HUES64 (cell line): ENCODE data around the gene TNP1.

ENCODE experiments used
- H3K27ac ChIP-seq: 2 replicates; pipeline ENCODE4 v1.7.0; 2013; ENCODE audit warnings: low read depth, low read length, inconsistent platforms
- H3K27me3 ChIP-seq: 2 replicates; pipeline ENCODE4 v1.6.1; 2013; ENCODE audit warnings: mild to moderate bottlenecking, low read length; ENCODE audit not compliant: insufficient read depth
- H3K36me3 ChIP-seq: 2 replicates; pipeline ENCODE4 v1.6.1; 2013; ENCODE audit warnings: mild to moderate bottlenecking, low read length; ENCODE audit not compliant: insufficient read depth
- H3K4me1 ChIP-seq: 2 replicates; pipeline ENCODE4 v1.6.1; 2013; ENCODE audit warnings: mild to moderate bottlenecking, low read length, moderate library complexity; ENCODE audit not compliant: insufficient read depth
- H3K4me3 ChIP-seq: 2 replicates; pipeline ENCODE4 v1.5.1; 2013; ENCODE audit warnings: mild to moderate bottlenecking, low read length, moderate library complexity
- H3K9ac ChIP-seq: 2 replicates; pipeline ENCODE4 v1.6.1; 2013; ENCODE audit warnings: mild to moderate bottlenecking, low read depth, low read length
- H3K9me3 ChIP-seq: 2 replicates; pipeline ENCODE4 v1.6.1; 2013; ENCODE audit warnings: low read depth, low read length; ENCODE audit not compliant: insufficient read depth
- WGBS: fragments of 150-250, 120-280 bp; methylation state at CpG from one replicate; pipeline ENCODE4 v1.1.7; 2013; ENCODE audit warnings: missing lambda C conversion rate; 5-methylcytosine and 5-hydroxymethylcytosine counted together

TNP1 gene

DNA sequence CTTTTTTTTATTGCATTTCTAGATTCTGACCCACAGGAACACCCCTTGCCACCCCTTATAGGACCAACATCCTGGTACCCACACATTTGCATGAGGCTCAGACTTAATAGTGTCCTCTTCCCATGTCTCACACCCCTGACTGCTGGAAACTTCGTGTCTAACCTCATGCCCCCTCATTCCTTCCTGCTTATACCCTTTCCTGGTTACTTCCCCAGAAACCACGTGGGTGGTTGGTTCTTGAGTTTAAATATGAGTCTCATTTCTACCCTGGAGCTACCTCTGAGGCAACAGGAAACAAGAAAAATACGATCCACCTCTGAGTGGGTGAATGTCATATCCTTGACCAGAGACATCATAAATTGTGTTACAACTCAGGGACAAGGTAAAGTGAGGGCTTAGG, 1.6 kb downstream of the TNP1 start:
- Histone ChIP-seq H3K36me3 (no peaks in the 10 kb centered on the region), H3K9me3 (no peaks in the 10 kb centered on the region), H3K27ac (no peak overlapping the region), H3K9ac (no peak overlapping the region), H3K4me1 (peaks cover 12% of the 10 kb centered on the region), H3K4me3 (no peak overlapping the region), H3K27me3 (no peaks in the 10 kb centered on the region)
- 91% methylated on average over 2 of the region's 3 CpGs for WGBS

DNA sequence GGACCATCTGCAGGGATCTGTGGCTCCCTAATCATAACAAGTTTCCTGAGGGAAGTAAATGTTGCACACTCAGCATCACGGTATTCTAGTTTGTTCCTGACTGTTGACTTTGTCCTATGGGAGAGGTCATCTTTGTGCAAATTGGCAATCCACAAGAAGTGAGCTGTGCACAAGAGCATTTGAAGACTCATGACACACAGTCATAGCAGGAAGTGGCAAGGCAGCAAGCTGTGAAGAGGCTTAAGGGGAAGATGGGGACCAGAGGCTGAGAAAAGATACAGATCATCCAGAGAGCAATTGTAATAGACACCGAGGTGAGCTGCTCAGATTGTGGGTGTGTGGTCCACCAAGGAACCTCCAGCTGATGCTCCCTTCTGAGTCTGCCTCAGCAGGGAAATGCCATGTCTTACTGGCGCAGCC, 2.7 kb downstream of the TNP1 start:
- peaks cover 12% of the 10 kb centered on the region for H3K4me1 ChIP-seq
- 89% methylated on average over 3 of the region's 3 CpGs for WGBS
- H3K27ac ChIP-seq: peak overlapping the region; percentile 30; the same call in 1 of the 2 replicates

DNA sequence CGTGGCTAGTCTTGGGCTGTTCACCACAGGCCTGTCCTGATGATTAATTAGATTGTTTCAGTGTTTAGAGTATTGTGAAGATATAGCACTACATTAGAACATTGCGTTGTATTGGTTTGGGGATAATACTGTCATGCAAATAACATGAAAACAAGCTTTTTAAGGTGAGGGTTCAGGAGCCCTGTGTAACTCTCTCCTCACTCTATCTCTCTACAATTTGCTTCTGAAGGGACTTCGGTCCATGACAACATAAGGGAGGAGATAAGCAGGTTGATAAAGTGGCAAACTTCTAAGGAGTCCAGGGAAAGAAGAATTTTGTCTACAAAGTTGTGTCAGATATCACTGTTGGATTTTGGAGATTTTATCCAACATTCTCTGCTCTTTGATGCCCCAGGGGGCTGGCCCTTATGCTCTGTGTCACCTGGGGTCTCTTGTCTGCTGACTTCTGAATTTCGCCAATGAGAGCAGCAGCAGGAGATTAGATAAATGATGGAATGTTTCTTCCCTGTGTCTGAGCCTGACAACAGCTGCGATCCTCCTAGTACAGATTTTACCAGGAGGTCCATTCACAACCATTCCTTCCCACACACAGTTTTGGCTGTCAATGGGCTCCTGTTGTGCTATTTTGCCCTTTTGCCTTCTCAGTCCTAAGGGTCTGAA, 3.3 kb downstream of the TNP1 start:
- H3K9ac ChIP-seq: no peak overlapping the region
- no peak overlapping the region for H3K4me3 ChIP-seq
- H3K36me3 ChIP-seq: no peaks in the 10 kb centered on the region
- no peaks in the 10 kb centered on the region for H3K9me3 ChIP-seq
- H3K27me3 ChIP-seq: no peaks in the 10 kb centered on the region
- peak overlapping the region; percentile 49; the same call in 1 of the 2 replicates for H3K27ac ChIP-seq
- peaks cover 12% of the 10 kb centered on the region for H3K4me1 ChIP-seq
- 83% methylated on average over 5 of the region's 5 CpGs for WGBS

More for the DNA sequence above, 2.7 kb downstream of the TNP1 start:
- Histone ChIP-seq H3K36me3 (no peaks in the 10 kb centered on the region), H3K9ac (no peak overlapping the region), H3K27me3 (no peaks in the 10 kb centered on the region), H3K4me3 (no peak overlapping the region), H3K9me3 (no peaks in the 10 kb centered on the region)

DNA sequence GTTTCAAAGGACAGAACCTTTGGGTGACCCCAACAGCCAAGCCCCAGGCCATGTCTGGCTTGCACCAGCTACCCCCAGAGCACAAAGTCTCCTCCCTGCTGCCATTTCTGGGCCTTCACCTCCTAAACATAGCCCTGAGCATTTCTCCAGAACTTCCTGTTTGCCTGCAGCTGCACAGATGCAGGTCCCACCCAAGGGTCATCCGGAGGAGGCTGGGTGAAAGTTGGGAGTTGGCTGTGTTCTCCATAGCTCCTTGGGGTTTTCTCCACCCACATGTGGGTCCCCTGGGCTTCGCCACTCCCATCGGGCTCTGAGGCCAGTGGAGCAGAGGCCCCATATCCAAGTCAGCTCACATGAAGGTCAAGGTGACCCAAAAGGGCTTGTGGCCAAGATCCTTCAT, 4.3 kb downstream of the TNP1 start:
- H3K27ac ChIP-seq: no peak overlapping the region
- H3K4me3 ChIP-seq: no peak overlapping the region
- no peaks in the 10 kb centered on the region for H3K36me3 ChIP-seq
- H3K9ac ChIP-seq: no peak overlapping the region
- 92% methylated on average over 3 of the region's 3 CpGs for WGBS
- H3K9me3 ChIP-seq: no peaks in the 10 kb centered on the region
- peaks cover 12% of the 10 kb centered on the region for H3K4me1 ChIP-seq
- no peaks in the 10 kb centered on the region for H3K27me3 ChIP-seq

DNA sequence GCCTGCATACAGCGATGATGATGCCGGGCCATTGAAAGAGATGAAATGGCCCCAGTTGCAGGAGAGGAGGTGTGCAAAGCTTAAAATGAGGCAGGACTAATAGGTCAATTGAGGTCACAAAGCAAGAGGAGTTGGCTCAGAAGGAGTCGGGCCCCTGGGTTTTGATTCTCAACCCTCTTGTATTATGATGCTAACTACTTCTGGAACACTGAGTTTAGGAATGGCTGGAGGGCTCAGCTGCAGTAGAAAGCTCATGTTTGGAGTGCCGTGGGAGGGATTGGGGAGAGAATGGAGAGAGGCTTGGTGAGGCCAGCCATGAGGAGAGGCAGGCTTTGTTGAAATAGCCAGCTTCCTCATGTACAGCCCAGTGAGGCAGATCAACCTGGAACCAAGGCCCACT, 4.8 kb downstream of the TNP1 start:
- Histone ChIP-seq H3K9me3 (no peaks in the 10 kb centered on the region), H3K27me3 (no peaks in the 10 kb centered on the region), H3K4me3 (no peak overlapping the region), H3K9ac (no peak overlapping the region), H3K27ac (no peak overlapping the region), H3K4me1 (peaks cover 12% of the 10 kb centered on the region), H3K36me3 (no peaks in the 10 kb centered on the region)
- WGBS: 78% methylated on average over 4 of the region's 4 CpGs

DNA sequence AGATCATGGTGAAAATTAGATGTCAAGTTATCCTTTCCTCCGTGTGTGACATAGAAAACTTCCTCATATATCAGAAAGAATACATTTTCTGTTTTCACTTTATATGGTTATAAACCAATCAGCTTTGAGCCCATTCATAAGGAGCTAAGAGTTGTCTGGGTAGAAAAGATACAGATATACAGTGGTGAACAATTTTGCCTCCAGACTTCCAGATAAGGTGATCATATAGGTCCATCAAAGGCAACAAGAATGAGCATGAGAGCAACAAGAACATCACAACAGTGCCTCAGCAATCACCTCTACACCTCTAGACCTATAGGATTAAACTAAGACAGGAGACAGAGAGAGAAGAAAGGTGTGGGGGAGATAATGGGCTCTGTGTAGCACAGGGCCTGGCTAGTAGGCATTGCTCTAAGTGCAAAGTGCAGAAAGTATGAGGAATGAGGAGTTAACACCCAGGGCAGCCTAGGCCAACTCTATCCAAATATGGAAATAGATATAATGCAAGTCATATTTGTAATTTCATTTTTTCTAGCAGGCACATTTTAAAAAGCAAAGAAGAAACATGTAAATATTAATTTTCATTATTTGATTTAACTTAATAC, 8.3 kb downstream of the TNP1 start:
- Histone ChIP-seq H3K4me1 (peaks cover 8% of the 10 kb centered on the region), H3K4me3 (no peak overlapping the region), H3K27ac (no peak overlapping the region), H3K27me3 (no peaks in the 10 kb centered on the region), H3K9me3 (no peaks in the 10 kb centered on the region), H3K36me3 (no peaks in the 10 kb centered on the region), H3K9ac (no peak overlapping the region)
- WGBS: no CpG with 5 or more reads among the region's 1 CpG

DNA sequence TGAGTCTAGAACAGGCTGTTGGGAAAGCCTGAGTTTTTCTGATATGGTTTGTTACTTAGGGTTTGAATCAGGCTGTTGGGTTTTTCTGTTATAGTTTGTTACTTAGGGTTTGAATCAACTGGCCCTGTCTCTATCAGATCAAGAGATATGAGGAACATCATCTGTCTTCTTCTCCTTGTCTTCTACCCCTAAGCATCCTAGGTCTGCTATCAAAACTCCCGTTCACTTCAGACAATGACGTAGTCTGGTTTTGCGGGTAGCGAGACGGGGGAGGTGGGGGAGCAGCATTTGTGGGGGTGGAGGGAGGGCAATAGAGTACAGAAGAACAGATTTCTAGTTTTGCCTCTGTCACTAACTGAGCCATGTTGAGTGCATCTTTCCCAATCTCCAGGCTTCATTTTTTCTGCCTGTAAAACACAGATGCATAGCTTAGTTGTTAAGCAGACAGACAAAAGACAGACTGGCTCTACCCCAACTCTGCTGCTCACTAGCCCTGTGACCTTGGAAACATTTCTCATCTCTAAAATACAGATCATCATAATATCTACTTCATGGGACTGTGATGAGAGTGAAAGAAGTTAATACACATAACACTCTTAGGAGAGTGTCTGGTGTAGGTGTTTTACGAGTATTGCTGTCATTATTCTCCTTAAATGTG, 9.1 kb downstream of the TNP1 start:
- Histone ChIP-seq H3K9ac (no peak overlapping the region), H3K27me3 (no peaks in the 10 kb centered on the region), H3K4me3 (no peak overlapping the region), H3K4me1 (peaks cover 5% of the 10 kb centered on the region; the same call in 1 of the 2 replicates), H3K27ac (no peak overlapping the region), H3K36me3 (no peaks in the 10 kb centered on the region), H3K9me3 (no peaks in the 10 kb centered on the region)
- WGBS: no CpG with 5 or more reads among the region's 6 CpGs

DNA sequence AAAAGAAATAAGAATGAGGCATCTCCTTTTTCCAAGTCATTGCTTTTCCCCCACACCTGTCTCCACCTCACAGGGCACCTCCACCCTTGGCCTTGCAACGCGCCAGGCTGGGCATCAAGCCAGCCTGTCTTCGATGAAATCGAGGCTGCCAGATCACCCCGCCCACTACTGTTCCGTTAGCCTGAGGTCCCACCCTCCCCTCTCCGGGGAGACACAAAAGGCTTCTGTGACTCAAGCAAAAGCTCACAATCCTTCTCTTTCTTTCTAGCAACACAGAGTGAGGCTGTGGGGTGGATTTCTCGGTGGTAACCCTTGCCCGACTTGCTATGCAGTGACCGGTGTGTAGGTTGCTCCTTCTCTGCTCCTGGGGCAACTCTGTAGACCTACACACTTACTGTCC, 9.9 kb downstream of the TNP1 start:
- no peaks in the 10 kb centered on the region for H3K9me3 ChIP-seq
- H3K36me3 ChIP-seq: no peaks in the 10 kb centered on the region
- no peak overlapping the region for H3K9ac ChIP-seq
- WGBS: 86% methylated on average over 10 of the region's 10 CpGs
- no peak overlapping the region for H3K4me3 ChIP-seq
- H3K27me3 ChIP-seq: no peaks in the 10 kb centered on the region
- 0 out of 2 replicates have a peak, but pooled peaks cover under 1% of the 10 kb centered on the region for H3K4me1 ChIP-seq
- no peak overlapping the region for H3K27ac ChIP-seq

DNA sequence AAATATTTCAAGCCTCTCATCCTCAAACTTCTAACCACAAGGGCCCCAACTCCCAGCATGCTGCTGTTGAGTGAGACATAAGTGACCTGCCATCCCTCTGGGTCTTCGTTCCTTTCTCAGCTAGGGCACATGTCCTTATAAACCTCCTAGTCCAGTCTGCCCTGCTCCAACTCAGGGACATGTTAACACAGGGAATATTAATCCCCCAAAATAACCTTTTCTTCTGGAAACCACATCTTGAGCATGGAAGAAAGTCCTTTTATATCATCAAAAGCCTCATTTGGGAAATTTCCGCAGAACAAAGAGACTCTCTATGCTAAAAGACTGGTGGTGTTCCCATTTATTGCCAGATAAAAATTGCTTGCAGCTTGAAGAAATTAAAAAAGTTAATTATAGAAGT, 14.4 kb downstream of the TNP1 start:
- Histone ChIP-seq H3K27me3 (no peaks in the 10 kb centered on the region), H3K4me1 (no peaks in the 10 kb centered on the region), H3K36me3 (no peaks in the 10 kb centered on the region), H3K9ac (no peak overlapping the region), H3K27ac (no peak overlapping the region), H3K4me3 (no peak overlapping the region), H3K9me3 (no peaks in the 10 kb centered on the region)
- 95% methylated on average over 2 of the region's 2 CpGs for WGBS

DNA sequence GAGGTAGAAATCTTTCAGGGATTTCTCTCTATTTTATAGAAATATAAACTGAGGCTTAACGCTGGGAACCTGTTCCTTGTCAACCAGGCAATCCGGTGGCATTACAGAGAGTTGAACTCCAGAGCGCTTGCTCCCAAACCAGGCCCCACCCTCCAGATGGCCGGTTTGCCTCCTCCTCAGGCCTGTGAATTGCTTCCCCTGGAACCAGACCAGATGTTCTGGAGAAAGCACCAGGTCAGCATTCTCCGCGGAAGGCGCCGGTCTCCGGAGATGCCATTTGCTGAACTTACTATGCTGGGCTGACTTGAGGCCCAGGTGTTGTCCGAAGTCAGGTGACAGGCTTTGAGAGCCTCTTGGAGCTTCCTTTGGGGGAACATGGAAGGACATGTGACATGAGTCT, 17.2 kb downstream of the TNP1 start:
- no peak overlapping the region for H3K27ac ChIP-seq
- no peaks in the 10 kb centered on the region for H3K36me3 ChIP-seq
- H3K9me3 ChIP-seq: no peaks in the 10 kb centered on the region
- H3K9ac ChIP-seq: no peak overlapping the region
- 94% methylated on average over 10 of the region's 10 CpGs for WGBS
- no peak overlapping the region for H3K4me3 ChIP-seq
- no peaks in the 10 kb centered on the region for H3K4me1 ChIP-seq
- H3K27me3 ChIP-seq: no peaks in the 10 kb centered on the region

DNA sequence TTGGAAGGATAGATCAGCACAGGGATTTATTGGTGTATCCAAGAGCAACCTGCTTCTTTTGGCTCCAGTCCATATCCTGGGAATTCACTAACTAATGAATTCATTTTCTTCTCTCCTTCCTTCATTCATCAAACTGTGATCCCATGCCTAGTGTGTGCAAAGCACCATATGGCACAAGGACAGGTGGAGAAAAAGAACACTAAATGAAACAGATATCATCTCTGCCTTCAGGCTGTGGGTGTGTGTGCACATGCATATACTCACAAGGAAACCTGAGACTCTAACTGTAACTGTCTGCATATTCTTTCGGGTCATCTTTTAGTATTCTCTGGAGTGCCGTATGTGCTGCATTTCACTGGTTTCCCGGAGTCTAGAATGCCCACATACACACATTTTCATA, 20.2 kb downstream of the TNP1 start:
- H3K27me3 ChIP-seq: no peaks in the 10 kb centered on the region
- 98% methylated on average over 3 of the region's 3 CpGs for WGBS
- H3K4me3 ChIP-seq: no peak overlapping the region
- H3K4me1 ChIP-seq: no peaks in the 10 kb centered on the region
- H3K36me3 ChIP-seq: no peaks in the 10 kb centered on the region
- H3K9ac ChIP-seq: no peak overlapping the region
- no peaks in the 10 kb centered on the region for H3K9me3 ChIP-seq
- H3K27ac ChIP-seq: no peak overlapping the region
